Measurements from ENCODE around the gene RNF32.

Gene RNF32

GRCh38 chr7:156650042-156650441, 9.5 kb downstream of the RNF32 start:
- peak; percentile 64 for TF ChIP-seq CTCF (IDR thresholded peaks at IDR 0.05)

GRCh38 chr7:156651474-156651873, 10.9 kb downstream of the RNF32 start:
- no peak for TF ChIP-seq CTCF (IDR thresholded peaks at IDR 0.05)

- no peak for TF ChIP-seq CTCF (IDR thresholded peaks at IDR 0.05)
Observed at GRCh38 chr7:156652886-156653568, 12.5 kb downstream of the RNF32 start.

- TF ChIP-seq CTCF (IDR thresholded peaks at IDR 0.05), result no peak
Observed at GRCh38 chr7:156654511-156655234, 14.1 kb downstream of the RNF32 start.

- TF ChIP-seq CTCF (IDR thresholded peaks at IDR 0.05), result no peak
Observed at GRCh38 chr7:156655251-156655650, 14.7 kb downstream of the RNF32 start.

- no peak for TF ChIP-seq CTCF (IDR thresholded peaks at IDR 0.05)
Observed at GRCh38 chr7:156655983-156656382, 15.4 kb downstream of the RNF32 start.

GRCh38 chr7:156656598-156656997, 16.0 kb downstream of the RNF32 start:
- no peak for TF ChIP-seq CTCF (IDR thresholded peaks at IDR 0.05)
